Measurements from ENCODE around the gene METTL24.

GRCh38 chr6:110368284-110368683 is 10.1 kb upstream of the METTL24 start:
- TF ChIP-seq, protein P1, sequence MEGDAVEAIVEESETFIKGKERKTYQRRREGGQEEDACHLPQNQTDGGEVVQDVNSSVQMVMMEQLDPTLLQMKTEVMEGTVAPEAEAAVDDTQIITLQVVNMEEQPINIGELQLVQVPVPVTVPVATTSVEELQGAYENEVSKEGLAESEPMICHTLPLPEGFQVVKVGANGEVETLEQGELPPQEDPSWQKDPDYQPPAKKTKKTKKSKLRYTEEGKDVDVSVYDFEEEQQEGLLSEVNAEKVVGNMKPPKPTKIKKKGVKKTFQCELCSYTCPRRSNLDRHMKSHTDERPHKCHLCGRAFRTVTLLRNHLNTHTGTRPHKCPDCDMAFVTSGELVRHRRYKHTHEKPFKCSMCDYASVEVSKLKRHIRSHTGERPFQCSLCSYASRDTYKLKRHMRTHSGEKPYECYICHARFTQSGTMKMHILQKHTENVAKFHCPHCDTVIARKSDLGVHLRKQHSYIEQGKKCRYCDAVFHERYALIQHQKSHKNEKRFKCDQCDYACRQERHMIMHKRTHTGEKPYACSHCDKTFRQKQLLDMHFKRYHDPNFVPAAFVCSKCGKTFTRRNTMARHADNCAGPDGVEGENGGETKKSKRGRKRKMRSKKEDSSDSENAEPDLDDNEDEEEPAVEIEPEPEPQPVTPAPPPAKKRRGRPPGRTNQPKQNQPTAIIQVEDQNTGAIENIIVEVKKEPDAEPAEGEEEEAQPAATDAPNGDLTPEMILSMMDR (conservative IDR thresholded peaks at IDR 0.05 in 1 of 2, IDR thresholded peaks at IDR 0.05 in 1 of 2; ENCODE audit: low read depth in 1 of 2, low read length in 2 of 2): no peak
- TF ChIP-seq EZH2 (IDR thresholded peaks at IDR 0.05; ENCODE audit: low read length, missing control alignments): no peak

All from fibroblast of lung (primary cell).